ENCODE measurements around the gene DNAL1.
"Not testable (repeated sequence)": the region's sequence is repeated elsewhere in the genome, so short reads cannot be mapped to it uniquely, and the experiment has no call there.

DNAL1 gene

GRCh38 chr14:73640796-73641365 lies 3.9 kb upstream of the DNAL1 start:
- DNase-seq (ENCODE audit: low read depth in 2 of 2): no peak

DNA sequence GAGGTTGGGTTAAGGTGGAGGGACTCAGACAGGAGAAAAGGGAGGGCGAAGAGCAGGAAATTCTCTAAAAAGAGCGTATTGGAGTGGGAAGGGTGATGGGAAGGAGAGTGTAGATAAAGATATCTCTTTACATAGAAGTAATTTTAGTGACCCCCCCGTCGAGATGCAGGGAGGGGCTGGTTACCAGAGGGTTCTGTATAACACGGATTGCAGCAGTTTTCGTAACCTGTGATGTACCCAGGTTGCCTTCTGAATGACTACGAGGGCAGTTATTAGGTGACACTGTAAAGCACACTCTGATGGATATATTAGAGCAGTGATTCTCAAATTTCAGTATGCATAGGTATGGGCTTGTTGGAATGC lies 443 bp downstream of the DNAL1 start:
- DNase-seq (ENCODE audit: low read depth in 2 of 2): no peak

GRCh38 chr14:73651005-73651404 lies 6.2 kb downstream of the DNAL1 start:
- no peak for DNase-seq (ENCODE audit: low read depth in 2 of 2)

GRCh38 chr14:73655851-73656250 lies 11.1 kb downstream of the DNAL1 start:
- DNase-seq (ENCODE audit: low read depth in 2 of 2): no peak

DNA sequence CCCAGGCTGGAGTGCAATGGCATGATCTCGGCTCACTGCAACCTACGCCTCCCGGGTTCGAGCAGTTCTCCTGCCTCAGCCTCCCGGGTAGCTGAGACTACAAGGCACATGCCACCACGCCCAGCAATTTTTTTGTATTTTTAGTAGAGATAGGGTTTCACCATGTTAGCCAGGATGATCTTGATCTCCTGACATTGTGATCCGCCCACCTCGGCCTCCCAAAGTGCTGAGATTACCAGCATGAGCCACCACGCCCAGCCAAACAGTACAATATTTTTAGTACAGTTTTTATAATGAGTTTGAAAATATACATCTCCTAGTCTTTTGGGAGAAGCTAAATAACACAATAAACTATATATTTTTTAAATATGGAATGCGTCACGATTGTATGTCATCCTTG lies 14.4 kb downstream of the DNAL1 start:
- not testable (repeated sequence) for DNase-seq (ENCODE audit: low read depth in 2 of 2)

DNA sequence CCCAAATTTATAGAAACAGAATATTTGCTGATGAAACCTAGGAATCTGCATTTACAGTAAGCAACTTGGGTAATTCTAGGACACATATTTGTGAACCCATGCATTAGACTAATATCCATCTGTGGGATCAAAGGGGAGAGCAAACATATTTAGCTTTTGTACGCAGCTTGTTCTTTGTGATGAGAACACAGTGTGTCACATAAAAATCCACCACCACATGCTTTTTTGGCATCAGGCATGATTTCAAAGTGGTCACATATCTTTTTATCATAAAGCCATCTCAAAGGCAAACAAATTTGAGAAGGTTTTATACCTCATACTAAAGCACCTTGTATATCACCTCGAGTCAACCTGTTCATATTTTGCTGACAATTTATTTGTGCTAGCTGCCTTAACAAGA lies 15.7 kb downstream of the DNAL1 start:
- no peak for DNase-seq (ENCODE audit: low read depth in 2 of 2)

- no peak for DNase-seq (ENCODE audit: low read depth in 2 of 2)
Measured at GRCh38 chr14:73661872-73662271, 17.1 kb downstream of the DNAL1 start.

DNA sequence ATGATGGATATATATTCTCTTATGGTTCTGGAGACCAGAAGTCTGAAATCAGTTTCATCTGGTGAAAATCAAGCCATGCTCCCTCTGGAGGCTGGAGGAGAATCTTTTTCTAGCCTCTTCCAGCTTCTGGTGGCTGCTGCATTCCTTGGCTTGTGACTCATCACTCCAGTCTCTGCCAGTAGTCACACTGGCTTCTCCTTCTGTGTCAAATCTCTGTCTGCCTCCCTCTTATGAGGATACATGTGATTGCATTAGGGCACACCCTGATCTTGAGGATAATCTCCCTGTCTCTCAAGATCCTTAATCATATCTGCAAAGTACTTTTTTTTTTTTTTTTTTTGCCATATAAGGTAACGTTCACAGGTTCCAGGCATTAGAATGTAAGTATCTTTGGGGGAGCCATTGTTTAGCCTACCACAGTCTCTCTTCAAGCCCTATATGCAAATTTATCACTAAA lies 17.7 kb downstream of the DNAL1 start:
- DNase-seq (ENCODE audit: low read depth in 2 of 2): no peak

GRCh38 chr14:73663548-73664212 lies 18.9 kb downstream of the DNAL1 start:
- no peak for DNase-seq (ENCODE audit: low read depth in 2 of 2)

- no peak for DNase-seq (ENCODE audit: low read depth in 2 of 2)
Measured at GRCh38 chr14:73665130-73665529, 20.3 kb downstream of the DNAL1 start.

DNA sequence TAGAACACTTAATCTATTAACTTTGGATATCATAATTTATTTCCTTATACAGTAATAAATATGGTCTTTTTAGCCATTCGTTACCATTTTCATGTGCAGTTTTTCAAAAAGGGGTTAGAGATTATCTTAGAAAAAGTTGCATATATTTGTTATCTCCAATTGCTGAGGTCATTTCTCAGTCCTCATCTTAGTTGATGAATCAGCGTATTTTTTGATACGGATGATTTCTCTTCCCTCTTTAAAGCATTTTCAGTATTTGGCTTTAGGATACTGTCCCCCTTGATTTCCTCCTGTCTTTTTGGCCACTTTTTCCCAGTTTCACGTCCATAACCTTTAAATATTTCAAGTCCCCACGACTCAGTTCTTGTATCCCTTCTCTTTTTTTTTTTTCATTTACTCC lies 21.8 kb downstream of the DNAL1 start:
- DNase-seq (ENCODE audit: low read depth in 2 of 2): no peak

DNA sequence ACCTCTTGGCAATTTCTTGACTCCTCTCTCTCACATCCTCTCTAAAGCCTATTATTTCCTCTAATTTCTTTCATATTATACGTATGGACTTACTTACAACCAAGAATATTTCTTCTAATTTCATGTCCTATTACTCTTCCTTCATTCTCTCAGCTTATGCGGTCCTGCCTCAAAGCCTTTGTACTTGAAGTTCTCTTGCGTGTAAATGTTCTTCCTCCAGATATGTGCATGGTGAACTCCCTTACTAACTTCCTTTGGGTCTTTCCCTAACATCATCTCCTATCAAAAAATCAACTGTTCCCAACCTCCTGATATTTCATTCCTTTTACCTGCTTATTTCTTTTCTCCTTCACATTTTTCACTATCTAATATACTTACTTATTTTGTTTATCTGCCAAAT lies 23.1 kb downstream of the DNAL1 start:
- DNase-seq (ENCODE audit: low read depth in 2 of 2): no peak

GRCh38 chr14:73674986-73675385 lies 30.2 kb downstream of the DNAL1 start:
- DNase-seq (ENCODE audit: low read depth in 2 of 2): no peak

DNA sequence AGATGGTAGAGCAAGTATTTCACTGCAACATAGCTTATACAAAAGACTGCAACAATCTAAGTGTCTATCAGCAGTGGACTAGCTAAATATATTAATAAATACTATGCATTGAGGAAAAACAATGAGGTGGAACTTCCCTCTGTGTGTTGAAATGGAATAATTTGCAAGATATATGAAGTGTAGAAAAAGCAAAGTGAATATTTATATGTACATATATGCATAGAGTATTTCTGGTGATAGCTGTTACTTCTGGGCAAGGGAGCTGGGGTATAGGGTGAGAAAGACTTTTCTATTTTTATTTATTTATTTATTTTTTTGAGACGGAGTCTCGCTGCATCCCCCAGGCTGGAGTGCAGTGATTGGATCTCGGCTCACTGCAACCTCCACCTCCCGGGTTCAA lies 33.9 kb downstream of the DNAL1 start:
- DNase-seq (ENCODE audit: low read depth in 2 of 2): no peak

DNA sequence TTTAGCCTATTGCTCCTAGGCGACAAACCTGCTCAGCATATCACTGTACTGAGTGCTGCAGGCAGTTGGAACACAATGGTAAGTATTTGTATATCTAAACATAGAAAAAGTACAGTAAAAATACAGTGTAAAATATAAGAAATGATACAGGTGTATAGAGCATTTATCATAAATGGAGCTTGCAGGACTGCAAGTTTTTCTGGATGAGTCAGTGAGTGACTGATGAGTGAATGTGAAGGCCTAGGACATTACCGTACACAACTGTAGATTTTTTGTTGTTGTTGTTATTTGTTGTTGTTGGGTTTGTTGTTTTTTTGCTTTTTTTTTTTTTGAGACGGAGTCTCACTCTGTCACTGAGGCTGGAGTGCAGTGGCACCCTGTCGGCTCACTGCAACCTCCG lies 36.0 kb downstream of the DNAL1 start:
- DNase-seq (ENCODE audit: low read depth in 2 of 2): no peak

GRCh38 chr14:73684627-73685026 lies 39.8 kb downstream of the DNAL1 start:
- no peak for DNase-seq (ENCODE audit: low read depth in 2 of 2)

DNA sequence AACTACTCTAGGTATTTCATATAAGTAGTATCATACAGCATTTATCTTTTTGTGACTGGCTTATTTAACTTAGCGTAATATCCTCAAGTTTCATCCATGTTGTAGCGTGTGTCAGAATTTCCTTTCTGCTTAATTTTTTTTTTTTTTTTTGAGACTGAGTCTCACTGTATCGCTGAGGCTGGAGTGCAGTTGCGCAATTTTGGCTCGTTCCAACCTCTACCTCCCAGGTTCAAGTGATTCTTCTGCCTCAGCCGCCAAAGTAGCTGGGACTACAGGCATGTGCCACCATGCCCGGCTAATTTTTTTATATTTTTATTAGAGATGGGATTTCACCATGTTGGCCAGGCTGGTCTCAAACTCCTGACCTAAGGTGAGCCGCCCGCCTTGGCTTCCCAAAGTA lies 40.5 kb downstream of the DNAL1 start:
- DNase-seq (ENCODE audit: low read depth in 2 of 2): no peak

- DNase-seq (ENCODE audit: low read depth in 2 of 2): no peak
Measured at GRCh38 chr14:73686901-73687300, 42.1 kb downstream of the DNAL1 start.

DNA sequence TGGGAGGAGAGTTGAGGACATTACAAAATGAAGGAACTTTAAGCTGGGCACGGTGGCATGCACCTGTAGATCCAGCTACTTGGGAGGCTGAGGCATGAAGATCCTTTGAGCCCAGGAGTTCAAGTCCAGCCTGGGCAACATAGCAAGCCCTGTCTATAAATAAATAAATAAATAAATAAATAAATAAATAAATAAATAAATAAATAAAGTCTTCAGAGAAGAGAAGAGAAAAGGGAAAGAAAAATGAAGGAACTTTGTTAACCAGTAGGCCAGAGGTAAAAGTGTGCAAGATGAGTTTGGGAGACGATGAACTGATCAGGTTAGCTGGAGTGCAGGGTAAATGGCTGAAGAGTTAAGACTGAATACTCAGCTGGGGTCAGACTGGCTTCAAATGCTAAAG lies 49.3 kb downstream of the DNAL1 start:
- no peak for DNase-seq (ENCODE audit: low read depth in 2 of 2)

- DNase-seq (ENCODE audit: low read depth in 2 of 2): no peak
Measured at GRCh38 chr14:73695082-73695481, 50.3 kb downstream of the DNAL1 start.

GRCh38 chr14:73695997-73696396 lies 51.2 kb downstream of the DNAL1 start:
- no peak for DNase-seq (ENCODE audit: low read depth in 2 of 2)

GRCh38 chr14:73696466-73697400 lies 51.9 kb downstream of the DNAL1 start:
- DNase-seq (ENCODE audit: low read depth in 2 of 2): no peak

- DNase-seq (ENCODE audit: low read depth in 2 of 2): no peak
Measured at GRCh38 chr14:73700325-73700724, 55.5 kb downstream of the DNAL1 start.

All from stimulated activated CD8-positive, alpha-beta memory T cell treated with anti-CD3 and anti-CD28 coated beads, Interleukin-15, amount 100 ng/mL, for 4 hours (primary cell).